ENCODE data around the gene CDV3. TPM values are rescaled to one million over a fixed set of nuclear protein-coding genes. Genes with fewer than 3 reads are reported as not detected.

The CDV3 gene
- total RNA-seq, 2 donors from 2014 or later: 114 to 118 TPM

- no peaks in the 10 kb centered on the region for H3K4me1 ChIP-seq (ENCODE audit: control insufficient read depth, insufficient read depth, low read length)
- TF ChIP-seq CTCF (conservative IDR thresholded peaks at IDR 0.05): no peak
- Mint-ChIP-seq H3K4me1 (no peaks in the 10 kb centered on the region), H3K9me3 (no peaks in the 10 kb centered on the region), H3K4me3 (no peak overlapping the region), H3K36me3 (ENCODE audit: low read depth) (peaks cover 57% of the 10 kb centered on the region), H3K27me3 (ENCODE audit: insufficient read depth) (no peaks in the 10 kb centered on the region), H3K27ac (no peak overlapping the region)
- no peak overlapping the region for H3K4me3 ChIP-seq (ENCODE audit: low read length)
- peaks cover 93% of the 10 kb centered on the region for H3K36me3 ChIP-seq (ENCODE audit: control insufficient read depth, insufficient read depth, low read length)
- H3K27ac ChIP-seq (ENCODE audit: low read depth, low read length): no peak overlapping the region
- no peaks in the 10 kb centered on the region for H3K9me3 ChIP-seq (ENCODE audit: control insufficient read depth, low read length)
- DNase-seq: no peak
- no peak overlapping the region for H3K9ac ChIP-seq (ENCODE audit: extremely low read depth, low read length, poor library complexity, severe bottlenecking)
- no peaks in the 10 kb centered on the region for H3K27me3 ChIP-seq (ENCODE audit: control insufficient read depth, insufficient read depth, low read length, poor library complexity, severe bottlenecking)
- WGBS, 2 experiments (ENCODE audit: insufficient coverage in 1 of 2, insufficient read length in 1 of 2): 87 to 96% methylated on average over 3 to 4 of the region's 4 CpGs
These were observed 60.0 kb downstream of the CDV3 start for GRCh38 chr3:133633439-133633838.

Other genes with a start within 250 kb of the CDV3 start
- gene BFSP2, start 173.6 kb upstream of the CDV3 start, total RNA-seq: not detected
- 10 to 100 TPM; 49.2 to 52.3 TPM for gene TOPBP1, start 88.3 kb downstream of the CDV3 start, total RNA-seq
- 1 to 10 TPM in 1 of 2 donors, under 1 TPM in 1; 0.40 to 3.0 TPM for gene TF, start 172.7 kb downstream of the CDV3 start, total RNA-seq
- gene SRPRB, start 232.1 kb downstream of the CDV3 start, total RNA-seq: 10 to 100 TPM; 26.1 to 33.6 TPM